Stimulated activated CD4-positive, alpha-beta T cell treated with anti-CD3 and anti-CD28 coated beads, Interleukin-1b, Interleukin-23, amount 100 ng/mL, for 1 hour (primary cell): ENCODE measurements around the gene IP6K1.
"Not testable (repeated sequence)": the region's sequence is repeated elsewhere in the genome, so short reads cannot be mapped to it uniquely, and the experiment has no call there.

Experiments used
- DNase-seq, 2 donors: peaks; one replicate each; pipeline ENCODE4 v3.0.0-alpha.2; 2020; ENCODE audit warnings: low read depth in 2 of 2

The IP6K1 gene

DNA sequence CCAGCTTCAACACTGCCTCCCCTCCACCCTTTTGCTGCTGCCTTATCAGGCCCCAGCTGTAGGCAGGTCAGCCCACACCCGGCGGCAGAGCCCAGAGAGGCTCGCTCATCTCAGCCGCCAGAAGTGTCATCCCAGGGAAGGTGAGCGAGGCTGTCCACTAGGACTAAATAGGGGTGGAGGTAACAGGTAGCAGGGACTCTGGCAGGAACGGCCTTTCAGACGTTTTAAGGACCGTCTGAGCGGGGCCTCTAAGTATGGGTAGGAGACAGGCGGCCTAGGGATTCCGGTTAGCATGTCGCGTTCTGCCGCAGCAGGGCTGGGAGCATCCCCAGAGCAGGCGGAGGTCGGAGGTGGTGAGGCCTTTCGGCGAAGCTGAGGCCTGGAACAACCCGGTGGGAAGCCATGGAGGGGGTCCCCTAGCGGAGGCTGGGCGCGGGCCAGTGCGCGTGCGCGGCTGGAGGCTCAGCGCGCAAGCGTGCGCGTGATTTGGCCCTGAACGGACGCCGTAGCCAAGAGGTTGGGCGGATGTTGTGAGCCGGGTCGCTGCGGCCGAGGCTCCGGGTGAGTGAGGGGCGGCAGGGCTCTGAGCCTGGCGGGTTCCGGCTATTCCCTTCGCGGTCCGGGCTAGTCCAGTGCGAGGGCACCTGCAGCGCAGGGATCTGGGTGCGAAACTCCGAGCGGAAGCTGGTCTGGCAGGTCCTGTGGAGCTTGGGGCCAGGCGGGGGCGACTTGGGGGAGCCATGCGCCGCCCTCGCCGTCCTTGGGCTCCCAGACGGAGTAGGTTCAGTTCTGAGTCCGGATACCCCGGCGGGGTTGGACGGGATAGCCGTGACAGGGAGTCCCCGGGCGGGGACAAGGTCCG is 97.1 kb downstream of the IP6K1 start, which contains the start of the genes MST1 and RNF123:
MST1 (minus strand) TSS at position 429 of the 862 bp plus-strand sequence. CDS start 783 bp downstream, outside the sequence.
RNF123 (plus strand) TSS at position 512 of the 862 bp plus-strand sequence. CDS start 1,609 bp downstream, outside the sequence.
- DNase-seq, result peak; percentile 79 to 83

DNA sequence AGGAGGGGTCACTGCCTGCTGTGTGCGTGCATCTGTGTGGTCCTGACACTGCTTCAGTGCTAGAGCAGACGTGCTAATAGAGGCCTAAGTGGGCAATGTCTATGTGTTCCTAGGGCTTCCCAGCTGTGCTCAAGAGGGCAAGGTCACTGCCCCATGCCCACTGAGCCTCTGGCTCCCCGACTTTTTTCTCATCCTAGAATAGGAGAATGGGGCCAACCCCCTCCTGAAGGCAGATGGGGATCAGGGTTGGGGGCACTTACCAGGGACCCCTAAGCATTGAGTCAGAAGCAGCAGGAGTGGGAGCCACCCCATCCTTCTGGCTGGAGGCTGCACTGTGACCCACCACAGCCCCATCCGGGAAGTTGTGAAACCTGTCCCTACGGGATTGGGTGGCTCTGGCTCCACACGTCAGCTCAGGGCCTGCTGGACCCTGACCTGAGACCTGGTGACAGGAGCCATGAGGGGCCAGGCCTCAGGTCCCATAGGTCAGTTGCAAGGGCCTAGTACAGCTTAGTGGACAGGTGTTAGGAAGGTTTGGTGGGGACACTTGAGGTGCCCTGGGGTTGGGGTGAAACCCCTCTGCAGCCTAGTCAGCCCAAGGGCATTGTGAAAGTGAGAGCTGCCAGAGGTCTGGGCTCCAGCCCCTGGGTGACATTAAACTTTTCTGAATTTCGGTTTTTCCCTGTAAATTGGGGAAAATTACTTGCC is 97.8 kb downstream of the IP6K1 start:
- DNase-seq, result not testable (repeated sequence)

DNA sequence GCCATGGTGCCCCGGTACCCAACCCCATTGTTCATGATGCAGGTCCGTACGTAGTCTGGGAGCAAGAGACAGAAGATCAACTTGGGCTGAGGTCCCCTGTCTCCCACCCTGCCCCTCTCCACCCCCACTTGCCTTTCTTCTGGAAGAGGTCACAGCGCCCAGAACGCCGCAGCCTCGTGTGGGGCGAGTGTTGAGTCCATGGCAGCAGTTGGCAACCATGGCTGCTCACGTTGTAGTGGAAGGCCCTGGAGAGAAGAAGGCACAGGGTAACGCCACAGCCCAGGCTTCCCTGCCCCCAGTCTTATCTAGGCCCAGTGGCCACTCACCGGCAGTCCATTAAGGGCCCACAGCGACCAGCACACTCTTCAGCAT is 98.9 kb downstream of the IP6K1 start:
- DNase-seq, result not testable (repeated sequence)

DNA sequence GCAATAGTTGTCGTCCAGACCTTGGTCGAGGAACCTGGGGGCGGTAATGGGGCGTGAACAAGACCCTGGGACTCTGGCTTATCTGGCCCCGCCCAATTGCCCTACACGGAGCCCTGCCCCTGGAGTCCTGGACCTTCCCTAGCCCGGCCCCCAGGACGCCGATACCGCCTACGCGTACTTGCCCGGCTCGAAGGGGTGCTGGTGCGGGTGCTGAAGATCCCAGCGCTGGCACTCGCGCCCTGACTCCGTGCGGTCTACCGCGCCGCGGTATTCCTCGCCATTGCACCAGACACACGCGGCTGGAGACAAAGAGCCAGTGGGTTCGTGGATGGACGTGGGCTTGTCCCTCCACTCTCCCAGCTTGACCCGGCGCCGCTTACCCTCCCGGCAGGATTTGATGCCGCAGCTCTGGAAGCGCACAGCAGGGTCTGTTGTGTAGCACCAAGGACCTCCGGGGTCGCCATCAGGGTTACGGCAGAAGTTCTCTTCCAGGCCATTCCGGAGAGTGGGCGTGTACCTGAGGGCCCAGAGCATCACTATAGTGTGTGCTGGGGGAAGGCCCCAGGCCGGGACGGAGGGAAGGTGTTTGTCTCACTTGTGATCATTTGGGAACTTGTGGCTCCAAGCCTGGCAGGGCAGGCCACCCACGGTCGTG is 99.4 kb downstream of the IP6K1 start:
- DNase-seq, result not testable (repeated sequence)

DNA sequence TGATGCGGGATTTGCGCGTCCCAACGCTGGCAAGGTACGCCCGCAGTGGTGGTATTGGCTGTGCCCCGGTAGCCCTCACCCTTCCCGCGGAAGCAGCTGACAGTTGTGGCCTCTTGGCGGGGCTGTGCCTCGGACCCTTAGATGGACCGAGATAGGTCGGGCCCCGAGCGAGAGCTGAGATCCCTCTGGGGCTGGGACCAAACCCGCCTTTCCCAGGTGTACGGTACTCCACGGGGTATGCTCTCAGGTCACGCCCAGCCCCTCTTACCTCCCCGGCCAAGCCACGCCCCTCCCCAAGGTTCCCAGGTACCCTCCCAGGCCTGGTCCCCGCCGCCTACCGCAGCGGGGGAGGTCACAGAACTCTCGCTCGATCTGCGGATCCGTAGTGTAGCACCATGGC is 100.0 kb downstream of the IP6K1 start:
- DNase-seq, result peak in 1 of 2 donors; percentile 28

DNA sequence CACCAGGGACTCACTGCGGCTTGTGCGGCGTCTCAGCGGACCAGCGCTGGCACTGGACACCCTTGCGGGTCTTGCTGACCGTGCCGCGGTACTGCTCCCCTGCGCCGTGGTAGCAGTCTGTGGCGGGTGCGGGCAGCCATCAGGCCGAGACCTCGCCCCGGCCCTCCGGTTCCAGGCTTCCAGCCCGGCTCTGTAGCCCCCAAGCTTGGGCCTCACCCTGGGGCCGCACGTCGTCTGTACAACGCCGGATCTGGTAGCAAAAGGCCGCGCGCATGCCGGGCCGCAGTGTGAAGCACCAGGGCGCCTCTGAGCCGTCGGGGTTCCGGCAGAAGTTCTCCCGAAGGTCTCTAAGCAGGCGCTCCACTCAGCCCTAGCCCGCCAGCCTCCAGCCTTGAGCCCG is 100.5 kb downstream of the IP6K1 start:
- not testable (repeated sequence) for DNase-seq

DNA sequence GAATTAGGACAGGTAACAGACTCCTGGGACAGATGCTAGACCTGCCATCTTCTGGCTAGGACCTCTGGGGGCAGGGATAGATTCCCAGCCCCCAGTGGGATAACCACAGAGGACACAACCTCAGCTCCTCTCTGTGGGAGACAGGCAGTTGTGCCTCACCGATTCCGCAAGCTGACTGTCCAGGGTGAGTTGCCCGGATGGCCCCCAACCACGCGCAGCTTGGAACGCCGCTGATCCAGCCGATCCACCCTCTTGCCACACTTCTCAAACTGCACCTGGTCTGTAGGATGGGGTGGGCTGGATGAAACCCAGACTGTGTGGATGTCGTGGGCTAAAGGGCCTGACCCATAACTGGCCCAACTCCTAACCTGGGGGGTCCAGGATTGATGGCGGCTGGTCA is 101.2 kb downstream of the IP6K1 start:
- DNase-seq, result not testable (repeated sequence)

DNA sequence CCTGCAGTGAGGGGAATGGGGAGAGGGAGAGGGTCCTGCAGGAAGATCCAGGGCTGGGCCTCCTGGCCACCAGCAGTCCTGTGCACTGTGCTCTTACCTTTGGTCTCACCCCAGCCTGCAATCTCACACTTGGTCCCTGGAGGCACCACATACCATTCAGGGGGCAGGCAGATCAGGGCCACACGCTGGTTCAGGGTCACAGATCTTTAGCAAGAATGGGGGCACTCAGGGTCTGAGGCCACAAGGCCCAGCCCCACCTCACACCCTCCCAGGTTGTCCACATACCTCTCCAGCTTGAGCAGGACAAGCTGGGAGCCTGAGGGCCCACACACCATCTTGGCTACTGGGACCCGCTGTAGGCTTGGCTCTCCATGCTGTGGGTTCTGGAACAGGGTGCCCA is 101.9 kb downstream of the IP6K1 start:
- DNase-seq, result not testable (repeated sequence)

DNA sequence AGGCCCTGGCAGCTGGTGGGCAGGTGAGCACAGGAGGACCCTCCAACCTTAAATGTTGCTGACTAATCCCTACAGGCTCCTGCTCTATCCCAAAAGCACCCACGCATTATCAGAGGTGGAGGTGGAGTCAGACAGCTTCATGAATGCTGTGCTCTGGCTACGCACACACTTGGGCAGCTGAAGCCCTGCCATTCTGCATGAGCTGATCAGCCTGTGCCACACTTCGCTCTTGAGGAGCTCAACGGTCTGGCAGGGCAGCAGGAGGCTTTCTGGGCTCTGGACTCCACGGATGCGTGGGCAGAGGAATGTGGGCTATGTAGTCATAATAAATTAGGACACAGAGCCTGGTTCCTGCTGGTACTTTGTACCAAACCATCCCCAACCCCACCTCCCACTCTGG is 103.2 kb downstream of the IP6K1 start:
- DNase-seq, result no peak

DNA sequence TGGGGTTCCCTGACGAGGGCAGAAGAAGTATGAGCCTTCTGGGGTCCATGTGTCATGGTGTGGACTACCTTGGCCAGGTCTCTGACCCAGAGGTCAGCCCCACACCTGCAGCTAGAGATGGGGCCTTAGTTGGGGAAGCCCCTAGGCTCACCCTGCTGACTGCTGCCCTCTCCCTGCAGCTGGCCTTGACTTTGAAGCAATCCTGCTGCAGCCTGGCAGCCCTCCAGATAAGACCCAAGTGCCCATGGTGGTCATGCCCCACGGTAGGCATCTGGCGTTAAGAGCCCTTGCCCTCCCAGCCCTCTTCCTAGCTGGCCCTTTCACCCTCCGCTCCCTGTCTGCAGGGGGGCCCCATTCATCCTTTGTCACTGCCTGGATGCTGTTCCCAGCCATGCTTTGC is 104.8 kb downstream of the IP6K1 start:
- no peak for DNase-seq

DNA sequence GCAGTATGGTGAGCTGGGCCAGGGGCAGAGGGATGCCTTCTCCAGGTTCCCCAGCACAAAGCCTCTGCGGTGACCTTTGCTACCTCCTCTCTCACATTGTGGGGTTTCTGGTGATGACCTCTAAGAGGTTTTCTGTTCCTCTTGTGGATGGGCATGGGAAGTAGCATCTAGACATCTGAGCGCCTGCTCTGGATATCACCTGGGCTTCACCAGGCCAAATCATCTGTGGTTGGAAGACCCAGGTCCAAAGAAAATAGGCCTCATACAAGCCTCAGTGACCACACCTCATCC is 105.2 kb downstream of the IP6K1 start:
- no peak for DNase-seq

DNA sequence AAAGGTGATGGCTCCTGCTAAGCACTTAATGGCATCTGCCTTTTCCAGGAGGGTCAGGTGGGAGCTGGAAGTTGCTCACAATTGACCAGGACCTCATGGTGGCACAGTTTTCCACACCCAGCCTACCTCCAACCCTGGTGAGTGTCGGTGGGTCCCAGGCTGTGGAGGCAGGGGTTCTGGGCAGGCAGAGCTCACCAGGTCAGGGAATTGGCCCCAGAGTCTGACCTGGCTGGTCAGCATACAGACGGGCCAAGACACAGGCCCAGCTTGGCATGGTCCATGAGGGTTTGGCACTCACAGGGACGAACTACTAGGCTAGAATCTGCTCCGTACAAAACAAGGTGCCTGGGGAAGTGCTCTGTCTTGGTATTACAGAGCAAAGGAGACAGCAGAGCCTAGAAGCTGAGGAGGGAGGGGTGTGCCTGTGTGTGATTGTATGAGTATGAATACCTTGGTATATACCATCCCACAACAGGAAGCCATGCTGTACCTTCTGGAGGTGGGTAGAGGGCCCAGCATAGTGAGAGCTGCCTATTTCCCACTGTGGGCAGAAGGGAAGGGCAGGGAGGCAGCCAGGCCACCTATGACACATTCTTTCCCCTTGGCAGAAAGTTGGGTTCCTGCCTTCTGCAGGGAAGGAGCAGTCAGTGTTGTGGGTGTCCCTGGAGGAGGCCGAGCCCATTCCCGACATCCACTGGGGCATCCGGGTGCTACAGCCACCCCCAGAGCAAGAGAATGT is 105.7 kb downstream of the IP6K1 start:
- DNase-seq, result no peak

DNA sequence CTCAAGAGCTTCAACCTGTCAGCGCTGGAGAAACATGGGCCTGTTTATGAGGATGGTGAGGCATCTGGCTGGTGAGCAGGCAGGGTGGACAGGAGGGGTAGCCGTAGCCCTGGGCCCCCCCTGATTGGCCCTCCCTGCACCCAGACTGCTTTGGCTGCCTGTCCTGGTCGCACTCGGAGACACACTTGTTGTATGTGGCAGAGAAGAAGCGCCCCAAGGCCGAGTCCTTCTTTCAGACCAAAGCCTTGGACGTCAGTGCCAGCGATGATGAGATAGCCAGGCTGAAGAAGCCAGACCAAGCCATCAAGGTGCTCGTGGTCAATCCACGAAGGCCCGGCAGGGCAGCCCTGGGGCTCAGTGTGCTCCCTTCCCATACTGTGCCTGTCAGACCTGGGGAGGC is 110.4 kb downstream of the IP6K1 start:
- no peak for DNase-seq

DNA sequence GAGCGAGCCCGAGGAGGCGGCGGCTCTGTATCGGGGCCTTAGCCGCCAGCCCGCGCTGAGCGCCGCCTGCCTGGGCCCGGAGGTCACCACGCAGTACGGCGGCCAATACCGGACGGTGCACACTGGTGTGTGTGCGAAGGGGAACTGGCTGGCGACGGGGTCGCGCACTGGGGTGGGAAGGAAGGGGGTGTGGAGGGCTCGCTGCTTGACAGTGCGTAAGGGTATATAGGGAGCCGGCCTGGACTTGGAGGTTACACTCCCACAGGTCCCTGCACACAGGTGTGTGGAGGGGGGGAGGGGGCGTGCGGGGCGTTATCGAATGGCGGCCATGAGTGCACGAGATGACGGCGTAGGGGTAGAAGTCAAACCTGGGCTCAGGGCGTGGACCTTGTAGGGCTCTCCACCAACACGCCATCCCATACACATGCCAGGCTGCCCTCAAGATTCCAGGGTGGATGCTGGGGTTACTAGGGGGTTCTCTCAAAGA is 111.8 kb downstream of the IP6K1 start:
- peak in 1 of 2 donors; percentile 14 for DNase-seq
